Osteocyte (in vitro differentiated cells): ENCODE results near the gene EPHA3. TPM values are rescaled to one million over a fixed set of nuclear protein-coding genes. Genes with fewer than 3 reads are reported as not detected.

ENCODE experiments used
- DNase-seq: peaks from one replicate; pipeline ENCODE4 v3.0.0; 2021; ENCODE audit warnings: mixed read lengths; ENCODE audit not compliant: unreplicated experiment; ENCODE audit errors: extremely low spot score
- H3K27ac Mint-ChIP-seq: one replicate; pipeline ENCODE4 v1.8.0; 2021; ENCODE audit warnings: mild to moderate bottlenecking, mixed read lengths; ENCODE audit not compliant: unreplicated experiment
- H3K27me3 Mint-ChIP-seq: one replicate; pipeline ENCODE4 v1.8.0; 2021; ENCODE audit warnings: mixed read lengths; ENCODE audit not compliant: unreplicated experiment
- H3K36me3 Mint-ChIP-seq: one replicate; pipeline ENCODE4 v1.8.0; 2021; ENCODE audit warnings: mixed read lengths; ENCODE audit not compliant: unreplicated experiment
- H3K4me1 Mint-ChIP-seq: one replicate; pipeline ENCODE4 v1.8.0; 2021; ENCODE audit warnings: mixed read lengths; ENCODE audit not compliant: unreplicated experiment
- H3K4me3 Mint-ChIP-seq: one replicate; pipeline ENCODE4 v1.8.0; 2021; ENCODE audit warnings: mild to moderate bottlenecking, moderate library complexity, mixed read lengths; ENCODE audit not compliant: unreplicated experiment
- H3K9me3 Mint-ChIP-seq: one replicate; pipeline ENCODE4 v1.8.0; 2021; ENCODE audit warnings: mixed read lengths; ENCODE audit not compliant: unreplicated experiment
- total RNA-seq: library from RNA; stranded (reverse); gene quantifications from 2 replicates; pipeline ENCODE4 v1.2.1, GENCODE V29; 2021
- TF ChIP-seq, protein P1 (sequence below): fragments of 200-600 bp; sonication (generic); IDR thresholded peaks from 2 replicates; pipeline ENCODE4 v1.5.0; 2021; ENCODE audit warnings: antibody characterized with exemption, mild to moderate bottlenecking, moderate library complexity

The EPHA3 gene
- total RNA-seq, 1 donor from 2014 or later, result 0.94 TPM

DNA sequence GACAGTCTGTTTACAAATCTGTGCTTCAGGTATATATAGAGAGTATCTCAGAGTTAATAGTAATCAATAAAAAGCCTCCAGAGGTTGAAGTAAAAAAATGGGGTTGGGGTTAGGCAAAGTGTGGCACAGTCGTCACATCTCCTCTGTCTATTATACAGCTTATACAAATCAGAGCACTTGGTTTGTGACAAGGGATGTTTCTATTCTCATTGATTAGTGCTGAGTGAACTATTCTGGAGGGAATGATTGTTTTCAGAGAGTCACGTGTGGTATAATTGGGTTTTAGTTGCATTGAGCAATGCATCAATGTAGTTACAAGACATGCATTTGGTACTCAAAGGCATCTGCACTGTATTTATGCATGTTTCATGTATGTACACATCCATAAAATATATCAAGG, 172.9 kb downstream of the EPHA3 start:
- H3K4me1 Mint-ChIP-seq, result no peaks in the 10 kb centered on the region
- H3K27me3 Mint-ChIP-seq, result peaks cover 11% of the 10 kb centered on the region
- TF ChIP-seq, protein P1, sequence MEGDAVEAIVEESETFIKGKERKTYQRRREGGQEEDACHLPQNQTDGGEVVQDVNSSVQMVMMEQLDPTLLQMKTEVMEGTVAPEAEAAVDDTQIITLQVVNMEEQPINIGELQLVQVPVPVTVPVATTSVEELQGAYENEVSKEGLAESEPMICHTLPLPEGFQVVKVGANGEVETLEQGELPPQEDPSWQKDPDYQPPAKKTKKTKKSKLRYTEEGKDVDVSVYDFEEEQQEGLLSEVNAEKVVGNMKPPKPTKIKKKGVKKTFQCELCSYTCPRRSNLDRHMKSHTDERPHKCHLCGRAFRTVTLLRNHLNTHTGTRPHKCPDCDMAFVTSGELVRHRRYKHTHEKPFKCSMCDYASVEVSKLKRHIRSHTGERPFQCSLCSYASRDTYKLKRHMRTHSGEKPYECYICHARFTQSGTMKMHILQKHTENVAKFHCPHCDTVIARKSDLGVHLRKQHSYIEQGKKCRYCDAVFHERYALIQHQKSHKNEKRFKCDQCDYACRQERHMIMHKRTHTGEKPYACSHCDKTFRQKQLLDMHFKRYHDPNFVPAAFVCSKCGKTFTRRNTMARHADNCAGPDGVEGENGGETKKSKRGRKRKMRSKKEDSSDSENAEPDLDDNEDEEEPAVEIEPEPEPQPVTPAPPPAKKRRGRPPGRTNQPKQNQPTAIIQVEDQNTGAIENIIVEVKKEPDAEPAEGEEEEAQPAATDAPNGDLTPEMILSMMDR, result no peak
- no peak overlapping the region for H3K27ac Mint-ChIP-seq
- no peaks in the 10 kb centered on the region for H3K9me3 Mint-ChIP-seq
- no peak for DNase-seq
- no peaks in the 10 kb centered on the region for H3K36me3 Mint-ChIP-seq
- H3K4me3 Mint-ChIP-seq, result no peak overlapping the region

DNA sequence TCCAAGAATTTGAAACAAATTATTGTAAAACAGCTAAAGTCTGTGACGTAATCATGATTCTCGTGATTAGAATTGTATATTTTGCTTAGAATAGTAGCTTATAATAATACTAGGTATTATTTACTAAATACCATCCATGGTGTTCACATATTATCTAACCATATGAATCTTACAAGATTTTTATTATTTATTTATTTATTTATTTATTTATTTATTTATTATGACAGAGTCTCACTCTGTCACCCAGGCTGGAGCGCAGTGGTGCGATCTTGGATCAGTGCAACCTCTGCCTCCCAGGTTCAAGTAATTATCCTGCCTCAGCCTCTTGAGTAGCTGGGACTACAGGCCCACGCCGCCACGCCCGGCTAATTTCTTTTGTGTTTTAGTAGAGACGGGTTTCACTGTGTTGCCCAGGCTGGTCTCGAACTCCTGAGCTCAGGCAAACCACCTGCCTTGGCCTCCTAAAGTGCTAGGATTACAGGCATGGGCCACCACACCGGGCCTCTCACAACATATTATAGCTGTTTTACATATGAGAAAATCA, 173.5 kb downstream of the EPHA3 start:
- H3K4me1 Mint-ChIP-seq, result no peaks in the 10 kb centered on the region
- H3K4me3 Mint-ChIP-seq, result no peak overlapping the region
- no peak for DNase-seq
- H3K36me3 Mint-ChIP-seq, result no peaks in the 10 kb centered on the region
- TF ChIP-seq, protein P1, result no peak
- no peaks in the 10 kb centered on the region for H3K9me3 Mint-ChIP-seq
- H3K27me3 Mint-ChIP-seq, result peaks cover 6% of the 10 kb centered on the region
- no peak overlapping the region for H3K27ac Mint-ChIP-seq

DNA sequence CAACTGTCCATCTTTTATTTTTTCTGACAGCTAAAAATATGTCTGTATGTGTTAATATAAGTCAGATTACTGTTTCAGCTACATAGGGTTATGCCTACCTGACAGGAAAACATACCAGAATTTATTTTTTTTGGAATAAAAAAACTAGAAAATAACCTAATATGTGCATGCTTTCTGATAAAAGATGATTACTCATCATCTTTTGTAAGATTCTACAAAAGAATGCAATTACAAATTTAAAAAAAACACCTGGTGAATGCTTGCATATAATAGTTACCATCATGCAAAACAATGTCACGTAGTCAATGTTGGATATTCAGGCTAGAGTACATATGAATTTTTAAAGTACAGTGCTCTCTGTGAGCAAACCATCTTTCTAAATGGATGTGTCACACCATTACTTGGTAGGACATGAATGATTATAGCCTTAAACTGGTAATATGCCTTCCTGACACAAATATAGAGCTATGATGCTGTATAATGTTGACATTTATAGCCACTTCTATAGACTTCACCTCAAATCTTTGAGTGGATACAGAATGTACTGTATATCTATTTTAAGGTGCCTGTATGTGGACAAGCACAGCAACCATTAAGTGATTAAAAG, 180.6 kb downstream of the EPHA3 start:
- Mint-ChIP-seq H3K9me3 (peaks cover 5% of the 10 kb centered on the region), H3K27ac (no peak overlapping the region), H3K27me3 (no peaks in the 10 kb centered on the region), H3K36me3 (no peaks in the 10 kb centered on the region), H3K4me3 (no peak overlapping the region), H3K4me1 (no peaks in the 10 kb centered on the region)
- TF ChIP-seq, protein P1, result no peak
- DNase-seq, result no peak

DNA sequence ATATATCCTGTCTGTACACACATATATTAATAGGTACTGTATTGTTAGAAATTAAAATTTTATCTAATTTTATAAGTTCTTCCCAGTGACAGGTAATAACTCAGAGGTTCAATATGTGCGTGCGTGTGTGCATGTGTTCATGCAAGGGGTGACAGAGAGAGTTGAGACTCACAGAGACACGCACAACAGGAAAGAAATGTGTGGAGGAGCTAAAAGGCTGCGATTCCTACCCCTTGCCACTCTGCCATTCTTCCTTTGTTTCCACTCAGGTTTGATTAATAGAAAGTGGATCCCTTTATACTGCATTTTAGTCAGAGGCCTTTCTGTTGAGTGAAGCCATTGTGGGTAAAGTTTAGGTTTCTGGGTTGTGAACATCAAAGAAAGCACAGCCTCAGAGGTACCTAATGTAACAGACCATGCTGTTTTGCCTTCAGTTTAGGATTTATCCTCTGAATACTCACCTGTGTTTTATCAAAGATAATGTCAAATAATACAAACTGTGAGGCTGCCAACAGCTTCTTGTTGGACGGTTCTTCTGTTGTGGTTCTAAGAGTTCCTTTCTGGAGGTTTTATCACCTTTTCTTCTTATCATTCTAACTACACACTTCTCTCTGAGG, 182.3 kb downstream of the EPHA3 start:
- DNase-seq, result no peak
- Mint-ChIP-seq H3K27me3 (no peaks in the 10 kb centered on the region), H3K27ac (no peak overlapping the region)

DNA sequence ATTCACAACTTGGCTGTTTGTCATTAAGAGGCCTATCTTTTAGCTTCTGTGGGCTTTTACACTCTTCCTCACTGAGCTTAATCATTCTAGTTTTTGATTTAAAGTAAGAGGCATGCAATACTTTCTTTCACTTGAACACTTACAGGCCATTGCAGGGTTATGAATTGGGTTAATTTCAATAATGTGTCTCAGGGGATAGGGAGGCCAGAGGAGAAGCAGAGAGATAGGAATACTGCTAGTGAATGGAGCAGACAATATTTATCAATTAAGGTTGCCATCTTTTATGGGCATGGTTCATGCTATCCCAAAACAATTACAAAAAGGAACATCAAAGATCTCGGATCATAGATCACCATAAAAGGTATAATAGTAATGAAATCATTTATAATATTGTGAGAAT, 189.8 kb downstream of the EPHA3 start:
- Mint-ChIP-seq H3K4me1 (peaks cover 4% of the 10 kb centered on the region), H3K27me3 (peaks cover 4% of the 10 kb centered on the region), H3K9me3 (peaks cover 5% of the 10 kb centered on the region), H3K36me3 (no peaks in the 10 kb centered on the region), H3K27ac (no peak overlapping the region), H3K4me3 (no peak overlapping the region)
- TF ChIP-seq, protein P1, result no peak
- no peak for DNase-seq

More for the DNA sequence above, 182.3 kb downstream of the EPHA3 start:
- no peaks in the 10 kb centered on the region for H3K4me1 Mint-ChIP-seq
- TF ChIP-seq, protein P1, result no peak
- no peak overlapping the region for H3K4me3 Mint-ChIP-seq
- H3K36me3 Mint-ChIP-seq, result no peaks in the 10 kb centered on the region
- H3K9me3 Mint-ChIP-seq, result peaks cover 5% of the 10 kb centered on the region
